SK-N-MC (cell line): Measurements from ENCODE around the gene STEEP1.

ENCODE experiments used
- EZH2 ChIP-seq: fragments of 200-600 bp; sonication (generic); IDR thresholded peaks from one replicate; pipeline ENCODE4 v1.6.1; 2017; ENCODE audit warnings: antibody characterized with exemption
- POLR2AphosphoS5 ChIP-seq: IDR thresholded peaks from 2 replicates; pipeline ENCODE4 v1.6.1; 2012; ENCODE audit warnings: mild to moderate bottlenecking, low read depth, low read length, borderline replicate concordance

DNA sequence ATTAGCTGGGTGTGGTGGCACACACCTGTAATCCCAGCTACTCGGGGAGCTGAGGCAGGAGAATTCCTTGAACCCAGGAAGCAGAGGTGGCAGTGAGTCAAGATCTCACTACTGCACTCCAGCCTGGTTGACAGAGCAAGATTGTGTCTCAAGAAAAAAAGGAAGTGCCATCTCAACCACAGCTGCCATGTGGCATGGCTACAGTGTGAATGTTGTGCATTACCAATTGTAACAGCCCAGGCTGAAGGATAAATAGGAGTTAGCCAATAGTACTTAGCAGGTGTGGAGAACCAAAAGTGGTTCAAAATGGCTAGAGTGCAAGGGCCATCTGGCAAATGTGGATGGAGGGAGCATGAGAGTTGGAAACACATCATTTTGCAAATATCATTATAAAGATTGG, 68.0 kb downstream of the STEEP1 start:
- TF ChIP-seq POLR2AphosphoS5 (no peak), EZH2 (no peak)
